ENCODE results near the gene POT1.

Gene POT1

DNA sequence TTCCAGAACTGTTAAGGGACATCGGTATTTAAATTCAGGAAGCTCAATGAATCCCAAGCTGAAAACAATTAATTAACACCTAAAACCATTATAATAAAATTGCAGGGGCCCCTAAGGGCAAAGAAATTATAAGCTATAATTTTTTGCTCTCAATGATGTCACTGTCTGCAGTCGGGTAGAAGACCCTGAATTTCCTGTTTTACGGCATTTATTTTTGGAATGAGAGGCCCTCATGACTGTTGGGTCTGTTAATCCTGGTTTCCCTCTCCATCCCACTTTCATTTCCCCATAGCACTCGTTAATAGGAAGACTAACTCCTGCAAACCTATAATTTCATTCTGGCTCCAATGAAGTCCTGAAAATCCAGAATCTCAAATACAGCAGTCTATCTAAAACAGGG lies 138.2 kb downstream of the POT1 start:
- Histone ChIP-seq H3K4me1 (ENCODE audit: insufficient read depth, low read length) (no peaks in the 10 kb centered on the region), H2AFZ (ENCODE audit: low read depth, low read length) (no peak overlapping the region), H3K9me3 (ENCODE audit: low read length) (no peaks in the 10 kb centered on the region), H3K27me3 (ENCODE audit: insufficient read depth, low read length) (no peaks in the 10 kb centered on the region), H3K36me3 (ENCODE audit: insufficient read depth, low read length) (no peaks in the 10 kb centered on the region), H3K4me3 (ENCODE audit: low read length) (no peak overlapping the region)

DNA sequence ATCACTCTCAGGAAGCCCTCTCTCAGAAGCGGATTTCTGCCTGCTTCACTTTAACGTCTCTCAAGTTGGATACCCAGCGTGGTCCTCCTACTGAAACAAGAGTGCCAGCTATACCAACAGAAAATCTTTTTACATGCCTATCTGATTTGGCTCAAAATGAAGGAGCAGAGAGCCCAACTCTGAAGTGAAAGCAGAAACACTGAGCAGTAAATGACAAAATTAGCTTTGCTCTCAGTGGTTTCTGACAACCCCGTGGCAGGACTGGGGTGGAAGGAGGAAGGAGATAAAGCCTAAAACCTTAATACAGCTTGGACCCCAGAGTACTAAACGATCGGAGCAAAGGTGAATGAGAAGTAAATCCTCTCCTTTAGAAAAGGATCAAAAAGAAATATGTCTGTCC lies 139.0 kb downstream of the POT1 start:
- Histone ChIP-seq H3K9me3 (ENCODE audit: low read length) (no peaks in the 10 kb centered on the region), H3K4me1 (ENCODE audit: insufficient read depth, low read length) (no peaks in the 10 kb centered on the region), H3K4me3 (ENCODE audit: low read length) (no peak overlapping the region), H2AFZ (ENCODE audit: low read depth, low read length) (no peak overlapping the region), H3K27me3 (ENCODE audit: insufficient read depth, low read length) (no peaks in the 10 kb centered on the region), H3K36me3 (ENCODE audit: insufficient read depth, low read length) (no peaks in the 10 kb centered on the region)

DNA sequence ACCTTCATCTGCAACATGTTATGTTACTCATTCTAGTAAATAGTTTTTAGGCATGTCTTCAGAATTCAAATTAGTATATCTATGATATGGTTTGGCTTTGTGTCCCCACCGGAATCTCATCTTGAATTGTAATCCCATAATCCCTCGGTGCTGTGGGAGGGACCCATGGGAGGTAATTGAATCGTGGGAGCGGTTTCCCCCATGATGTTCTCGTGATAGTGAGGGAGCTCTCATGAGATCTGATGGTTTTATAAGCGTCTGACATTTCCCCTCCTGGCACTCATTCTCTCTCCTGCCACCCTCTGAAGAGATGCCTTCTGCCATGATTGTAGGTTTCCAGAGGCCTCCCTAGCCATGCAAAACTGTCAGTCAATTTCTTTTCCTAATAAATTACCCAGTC lies 143.6 kb downstream of the POT1 start:
- no peaks in the 10 kb centered on the region for H3K36me3 ChIP-seq (ENCODE audit: insufficient read depth, low read length)
- peaks cover 3% of the 10 kb centered on the region for H3K4me1 ChIP-seq (ENCODE audit: insufficient read depth, low read length)
- H3K27me3 ChIP-seq (ENCODE audit: insufficient read depth, low read length) = no peaks in the 10 kb centered on the region
- H2AFZ ChIP-seq (ENCODE audit: low read depth, low read length) = peak overlapping the region; percentile 1
- no peak overlapping the region for H3K4me3 ChIP-seq (ENCODE audit: low read length)
- no peaks in the 10 kb centered on the region for H3K9me3 ChIP-seq (ENCODE audit: low read length)

DNA sequence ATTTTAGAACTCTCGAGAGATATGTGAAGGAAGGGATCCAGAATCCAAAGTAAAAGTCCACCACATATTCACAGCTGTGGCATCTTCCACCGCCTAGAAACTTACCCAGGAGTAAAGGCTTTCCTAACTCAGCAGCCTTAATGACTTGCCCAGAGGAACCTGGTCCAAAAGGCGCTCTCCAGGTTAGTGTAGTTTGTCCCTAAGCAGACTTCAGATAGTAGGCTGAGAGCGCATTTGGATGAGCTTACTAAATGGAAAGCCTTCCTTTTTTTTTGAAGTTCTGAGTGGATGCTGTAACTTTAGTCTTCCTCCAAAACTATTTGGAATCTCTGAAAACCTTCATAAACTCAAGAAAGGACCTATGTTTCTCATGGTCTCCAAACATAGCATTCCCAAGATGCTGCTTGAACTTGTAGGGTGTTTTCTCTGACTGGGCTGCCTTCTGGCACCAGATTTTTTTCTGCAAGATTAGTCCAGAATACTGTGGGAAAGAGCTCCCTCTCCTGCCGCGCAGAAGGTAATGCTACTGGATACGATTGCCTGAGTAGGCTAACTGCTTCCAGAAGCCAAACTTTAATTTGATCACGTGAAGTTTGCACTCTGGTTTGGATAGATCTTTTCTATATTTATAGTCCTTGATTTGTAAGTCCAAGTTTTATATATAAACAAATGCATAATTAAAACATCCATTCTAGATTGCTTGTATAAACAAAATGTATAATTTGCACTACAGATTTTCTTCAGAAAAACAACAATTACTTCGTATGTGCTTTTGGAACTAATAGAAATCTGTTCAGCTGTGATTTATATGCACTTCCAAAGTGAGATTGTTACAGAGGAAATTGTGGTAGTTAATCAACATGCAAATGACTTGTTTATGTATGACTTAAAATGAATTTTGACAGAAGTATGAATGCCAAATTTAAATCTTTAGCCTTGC lies 144.5 kb downstream of the POT1 start:
- Histone ChIP-seq H3K36me3 (ENCODE audit: insufficient read depth, low read length) (no peaks in the 10 kb centered on the region), H3K9me3 (ENCODE audit: low read length) (no peaks in the 10 kb centered on the region), H3K27me3 (ENCODE audit: insufficient read depth, low read length) (no peaks in the 10 kb centered on the region), H3K4me1 (ENCODE audit: insufficient read depth, low read length) (peaks cover 3% of the 10 kb centered on the region), H2AFZ (ENCODE audit: low read depth, low read length) (peak overlapping the region; percentile 1), H3K4me3 (ENCODE audit: low read length) (no peak overlapping the region)

DNA sequence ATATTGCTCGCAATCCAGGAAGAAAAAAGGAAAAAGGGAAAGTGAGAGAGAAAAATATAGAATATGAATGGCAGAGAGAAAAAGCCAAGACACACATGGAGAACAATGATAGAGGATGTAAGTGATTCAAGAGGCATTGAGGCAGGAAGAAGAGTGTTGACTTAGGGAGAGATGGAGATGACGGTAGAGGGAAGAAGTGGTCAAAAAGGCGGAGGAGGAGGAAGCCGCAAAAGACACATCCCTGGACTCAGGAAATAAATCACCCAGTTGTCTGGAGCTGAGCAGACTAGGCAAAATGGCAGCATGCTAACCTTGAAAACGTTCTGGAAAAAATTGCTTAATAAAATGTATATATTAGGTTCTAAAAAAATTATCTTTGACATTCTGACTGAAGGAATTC lies 146.4 kb downstream of the POT1 start:
- Histone ChIP-seq H3K27me3 (ENCODE audit: insufficient read depth, low read length) (no peaks in the 10 kb centered on the region), H3K4me1 (ENCODE audit: insufficient read depth, low read length) (peaks cover 3% of the 10 kb centered on the region), H3K36me3 (ENCODE audit: insufficient read depth, low read length) (no peaks in the 10 kb centered on the region), H3K4me3 (ENCODE audit: low read length) (no peak overlapping the region), H2AFZ (ENCODE audit: low read depth, low read length) (no peak overlapping the region), H3K9me3 (ENCODE audit: low read length) (no peaks in the 10 kb centered on the region)

DNA sequence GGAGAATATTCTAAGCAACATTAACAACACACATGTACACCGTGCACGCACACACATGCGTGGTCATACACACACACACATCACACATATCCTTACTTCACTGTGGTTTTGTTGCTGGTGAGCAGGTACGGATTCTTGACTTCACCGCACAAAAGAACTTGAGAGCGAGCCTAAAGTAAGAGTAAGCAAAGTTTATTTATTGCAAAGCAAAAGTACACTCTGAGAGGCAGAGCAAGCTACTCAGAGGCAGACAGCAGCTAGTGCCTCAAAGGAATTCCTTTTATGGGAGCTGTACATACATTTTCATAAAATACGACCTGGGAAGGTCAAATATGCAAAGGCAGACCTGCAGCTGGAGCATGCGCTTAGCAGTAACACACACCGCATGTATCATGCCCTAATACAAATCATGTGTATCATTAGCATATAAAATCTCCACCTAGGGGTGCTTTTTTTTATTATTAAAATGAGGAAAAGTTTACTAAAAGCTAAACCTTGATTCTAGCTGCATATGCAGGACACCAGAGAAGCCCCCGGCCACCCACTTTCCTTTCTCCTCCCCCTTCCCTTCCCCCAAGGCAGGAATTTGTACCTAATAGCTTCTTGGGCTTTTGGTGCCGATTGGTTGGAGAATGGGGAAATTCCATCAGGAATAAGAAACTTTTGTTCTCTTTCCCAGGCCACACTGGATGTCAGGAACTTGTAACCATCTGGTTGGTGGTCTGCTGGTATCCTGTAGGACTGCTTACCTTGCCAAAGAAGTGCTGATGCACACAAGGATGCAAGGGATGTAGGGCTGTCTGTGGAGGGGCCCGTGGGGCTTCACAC lies 147.5 kb downstream of the POT1 start:
- H2AFZ ChIP-seq (ENCODE audit: low read depth, low read length) = no peak overlapping the region

DNA sequence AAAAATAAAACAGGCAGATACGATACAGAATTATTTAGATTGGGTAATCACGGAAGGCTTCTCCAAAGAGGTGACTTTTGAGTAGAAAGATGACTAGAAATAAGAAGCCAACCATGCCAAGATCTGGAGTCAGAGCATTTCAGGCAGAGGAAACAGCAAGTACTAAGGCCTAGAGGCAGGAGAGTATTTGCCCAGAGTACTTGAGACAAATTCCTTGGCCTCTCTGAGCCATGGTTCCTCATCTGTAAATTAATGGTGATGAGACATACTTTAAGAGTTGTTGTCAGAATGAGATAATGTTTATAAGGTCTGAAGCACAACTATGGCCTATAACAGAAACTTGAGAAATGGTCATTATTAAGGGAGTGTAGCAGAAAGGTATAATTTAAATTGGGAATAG lies 148.2 kb downstream of the POT1 start:
- H3K27me3 ChIP-seq (ENCODE audit: insufficient read depth, low read length) = no peaks in the 10 kb centered on the region
- H3K4me1 ChIP-seq (ENCODE audit: insufficient read depth, low read length) = peaks cover 3% of the 10 kb centered on the region
- H3K36me3 ChIP-seq (ENCODE audit: insufficient read depth, low read length) = no peaks in the 10 kb centered on the region
- no peak overlapping the region for H3K4me3 ChIP-seq (ENCODE audit: low read length)
- no peaks in the 10 kb centered on the region for H3K9me3 ChIP-seq (ENCODE audit: low read length)
- H2AFZ ChIP-seq (ENCODE audit: low read depth, low read length) = no peak overlapping the region

More for the DNA sequence above, 147.5 kb downstream of the POT1 start:
- Histone ChIP-seq H3K9me3 (ENCODE audit: low read length) (no peaks in the 10 kb centered on the region), H3K4me3 (ENCODE audit: low read length) (no peak overlapping the region), H3K36me3 (ENCODE audit: insufficient read depth, low read length) (no peaks in the 10 kb centered on the region), H3K27me3 (ENCODE audit: insufficient read depth, low read length) (no peaks in the 10 kb centered on the region), H3K4me1 (ENCODE audit: insufficient read depth, low read length) (peaks cover 3% of the 10 kb centered on the region)

DNA sequence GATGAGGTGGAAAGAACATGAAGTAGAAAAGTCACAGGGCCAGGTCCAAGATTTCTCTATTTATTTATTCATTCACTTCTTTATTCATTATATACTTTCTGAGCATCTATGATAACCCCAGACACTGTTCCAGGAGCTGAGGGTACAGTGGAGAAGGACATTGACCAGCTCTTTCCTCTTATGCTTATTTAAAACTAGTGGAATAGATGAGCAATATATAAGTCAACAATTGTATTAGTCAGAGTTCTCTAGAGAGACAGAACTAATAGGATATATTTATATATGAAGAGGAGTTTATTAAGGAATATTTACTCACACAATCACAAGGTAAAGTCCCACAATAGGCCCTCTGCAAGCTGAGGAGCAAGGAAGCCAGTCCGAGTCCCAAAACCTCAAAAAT lies 149.0 kb downstream of the POT1 start:
- Histone ChIP-seq H3K4me1 (ENCODE audit: insufficient read depth, low read length) (peaks cover 3% of the 10 kb centered on the region), H3K27me3 (ENCODE audit: insufficient read depth, low read length) (no peaks in the 10 kb centered on the region), H3K9me3 (ENCODE audit: low read length) (no peaks in the 10 kb centered on the region), H3K4me3 (ENCODE audit: low read length) (no peak overlapping the region), H3K36me3 (ENCODE audit: insufficient read depth, low read length) (no peaks in the 10 kb centered on the region), H2AFZ (ENCODE audit: low read depth, low read length) (no peak overlapping the region)

DNA sequence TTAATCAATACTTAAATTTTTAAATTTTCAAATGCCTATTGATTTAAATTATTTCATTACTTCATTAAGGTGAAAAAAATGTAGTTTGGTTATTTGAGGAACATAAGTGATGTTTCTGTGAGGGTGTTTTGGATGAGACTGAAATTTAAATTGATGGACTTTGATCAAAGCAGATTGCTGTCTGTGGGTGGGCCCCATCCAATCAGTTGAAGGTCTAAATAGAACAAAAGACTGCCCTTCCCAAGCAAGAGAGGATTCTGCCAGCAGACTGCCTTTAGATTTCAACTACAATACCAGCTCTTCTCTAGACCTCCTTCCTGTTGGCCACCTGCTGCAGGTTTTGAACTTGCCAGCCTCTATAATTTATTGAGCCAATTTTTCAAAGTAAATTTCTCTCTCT lies 149.6 kb downstream of the POT1 start:
- H3K4me3 ChIP-seq (ENCODE audit: low read length) = no peak overlapping the region
- H3K4me1 ChIP-seq (ENCODE audit: insufficient read depth, low read length) = peaks cover 3% of the 10 kb centered on the region
- H3K9me3 ChIP-seq (ENCODE audit: low read length) = no peaks in the 10 kb centered on the region
- H3K36me3 ChIP-seq (ENCODE audit: insufficient read depth, low read length) = no peaks in the 10 kb centered on the region
- no peaks in the 10 kb centered on the region for H3K27me3 ChIP-seq (ENCODE audit: insufficient read depth, low read length)
- H2AFZ ChIP-seq (ENCODE audit: low read depth, low read length) = no peak overlapping the region

DNA sequence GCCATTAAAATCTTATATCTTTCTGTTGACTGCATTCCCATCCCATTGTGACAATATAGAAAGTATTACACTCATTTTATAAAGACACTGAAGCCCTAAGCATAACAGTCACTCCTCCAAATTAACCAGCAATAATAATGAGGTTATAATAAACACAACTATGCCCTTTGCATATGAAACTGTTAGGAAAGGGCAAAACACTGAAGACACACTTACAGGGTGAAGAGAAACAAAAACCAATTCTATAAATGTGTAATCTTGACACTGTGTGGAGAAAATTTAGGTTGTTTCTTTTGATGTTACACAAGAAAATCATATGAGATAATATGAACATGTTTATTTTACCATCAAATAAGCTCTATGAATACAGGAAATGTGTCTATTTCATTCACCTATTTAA lies 150.0 kb downstream of the POT1 start:
- Histone ChIP-seq H2AFZ (ENCODE audit: low read depth, low read length) (no peak overlapping the region), H3K4me3 (ENCODE audit: low read length) (no peak overlapping the region), H3K27me3 (ENCODE audit: insufficient read depth, low read length) (no peaks in the 10 kb centered on the region), H3K36me3 (ENCODE audit: insufficient read depth, low read length) (no peaks in the 10 kb centered on the region), H3K4me1 (ENCODE audit: insufficient read depth, low read length) (peaks cover 3% of the 10 kb centered on the region), H3K9me3 (ENCODE audit: low read length) (no peaks in the 10 kb centered on the region)

DNA sequence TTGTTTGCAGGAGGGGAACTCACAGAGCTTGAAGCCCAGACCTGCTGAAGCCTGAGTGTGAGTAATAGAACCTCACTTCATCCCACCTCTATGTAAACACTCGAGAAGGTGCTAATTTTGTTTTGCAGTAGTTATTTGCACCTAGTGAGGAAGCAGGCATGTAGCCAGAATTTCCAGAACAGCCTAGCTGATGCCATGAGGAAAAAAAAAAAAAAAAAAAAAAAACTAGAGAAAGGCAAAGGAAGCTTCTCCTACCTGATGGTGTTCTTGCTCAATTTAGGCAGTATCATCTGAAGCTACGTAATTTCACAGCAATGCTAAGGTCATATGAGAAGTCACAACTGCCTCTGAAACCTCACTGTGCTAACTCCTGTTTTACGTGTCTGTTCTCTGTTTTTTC lies 150.4 kb downstream of the POT1 start:
- H3K27me3 ChIP-seq (ENCODE audit: insufficient read depth, low read length) = no peaks in the 10 kb centered on the region
- no peaks in the 10 kb centered on the region for H3K36me3 ChIP-seq (ENCODE audit: insufficient read depth, low read length)
- no peak overlapping the region for H3K4me3 ChIP-seq (ENCODE audit: low read length)
- no peak overlapping the region for H2AFZ ChIP-seq (ENCODE audit: low read depth, low read length)
- H3K9me3 ChIP-seq (ENCODE audit: low read length) = no peaks in the 10 kb centered on the region
- H3K4me1 ChIP-seq (ENCODE audit: insufficient read depth, low read length) = peaks cover 3% of the 10 kb centered on the region

DNA sequence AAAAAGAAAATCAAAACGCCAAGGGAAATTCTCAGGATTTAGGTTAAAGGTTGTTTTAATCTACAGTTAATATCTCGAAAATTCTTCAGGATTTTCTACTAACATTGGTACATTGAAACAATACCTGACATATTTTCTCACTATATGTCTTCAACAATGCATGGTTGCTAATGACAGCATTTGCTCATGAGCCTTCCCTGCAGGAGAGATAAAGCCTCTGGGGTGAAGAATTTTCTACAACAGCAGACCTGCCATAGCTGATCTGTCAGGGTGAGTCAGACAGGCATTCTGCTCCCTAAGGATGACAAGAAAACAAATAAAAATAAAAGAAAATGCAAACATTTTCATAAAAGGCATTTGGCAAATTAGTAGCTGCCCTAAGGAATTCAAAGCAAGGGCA lies 152.4 kb downstream of the POT1 start:
- Histone ChIP-seq H3K4me3 (ENCODE audit: low read length) (no peak overlapping the region), H3K9me3 (ENCODE audit: low read length) (no peaks in the 10 kb centered on the region), H3K27me3 (ENCODE audit: insufficient read depth, low read length) (no peaks in the 10 kb centered on the region), H2AFZ (ENCODE audit: low read depth, low read length) (no peak overlapping the region), H3K4me1 (ENCODE audit: insufficient read depth, low read length) (peaks cover 3% of the 10 kb centered on the region), H3K36me3 (ENCODE audit: insufficient read depth, low read length) (no peaks in the 10 kb centered on the region)

DNA sequence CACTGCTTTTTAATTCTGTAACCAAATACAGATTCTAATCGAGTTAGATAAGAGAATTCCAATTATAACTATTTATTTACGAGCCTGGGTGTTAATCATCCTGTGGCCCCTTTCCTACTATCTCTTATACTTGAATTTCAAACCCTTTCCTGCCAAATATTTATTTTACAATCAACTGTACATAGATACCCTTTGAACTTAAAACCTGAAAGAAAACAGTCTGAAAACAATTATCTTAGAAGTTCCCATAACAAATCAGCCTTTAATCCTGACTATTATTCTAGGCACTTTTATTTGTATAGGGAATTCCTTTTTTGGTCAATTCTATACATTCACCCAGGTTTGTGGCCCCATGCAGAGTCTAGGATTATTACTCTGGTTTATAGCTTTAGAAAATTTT lies 153.5 kb downstream of the POT1 start:
- no peaks in the 10 kb centered on the region for H3K27me3 ChIP-seq (ENCODE audit: insufficient read depth, low read length)
- H2AFZ ChIP-seq (ENCODE audit: low read depth, low read length) = no peak overlapping the region
- no peaks in the 10 kb centered on the region for H3K36me3 ChIP-seq (ENCODE audit: insufficient read depth, low read length)
- H3K9me3 ChIP-seq (ENCODE audit: low read length) = no peaks in the 10 kb centered on the region
- no peaks in the 10 kb centered on the region for H3K4me1 ChIP-seq (ENCODE audit: insufficient read depth, low read length)
- no peak overlapping the region for H3K4me3 ChIP-seq (ENCODE audit: low read length)
